Omental fat pad (tissue), 4 donors: ENCODE measurements around the gene PIGN. TPM values are rescaled to one million over a fixed set of nuclear protein-coding genes. Genes with fewer than 3 reads are reported as not detected.

Experiments used
- ATAC-seq: fragments of 150-250 bp; one replicate; pipeline ENCODE4 v1.9.1; 2016; ENCODE audit warnings: mild to moderate bottlenecking, moderate library complexity; ENCODE audit not compliant: low FRiP score
- DNase-seq: peaks from one replicate; pipeline ENCODE4 v3.0.0-alpha.2; 2019; ENCODE audit warnings: low spot score
- total RNA-seq, 4 donors: library from RNA; depleted of rRNA; stranded (reverse); fragments of >200 nt; gene quantifications; one replicate each; pipeline ENCODE4 v1.1.0, GENCODE V29; 2016
- TF ChIP-seq, protein P1 (sequence below), 3 donors: fragments of 450-650 bp; IDR thresholded peaks; one replicate each; pipeline ENCODE4 v1.5.1; 2016 to 2017; ENCODE audit warnings: antibody characterized with exemption in 3 of 3, mild to moderate bottlenecking in 3 of 3, moderate library complexity in 2 of 3

The PIGN gene
- total RNA-seq, 4 donors from 2014 or later: 19.7 to 31.8 (median 24.8) TPM

DNA sequence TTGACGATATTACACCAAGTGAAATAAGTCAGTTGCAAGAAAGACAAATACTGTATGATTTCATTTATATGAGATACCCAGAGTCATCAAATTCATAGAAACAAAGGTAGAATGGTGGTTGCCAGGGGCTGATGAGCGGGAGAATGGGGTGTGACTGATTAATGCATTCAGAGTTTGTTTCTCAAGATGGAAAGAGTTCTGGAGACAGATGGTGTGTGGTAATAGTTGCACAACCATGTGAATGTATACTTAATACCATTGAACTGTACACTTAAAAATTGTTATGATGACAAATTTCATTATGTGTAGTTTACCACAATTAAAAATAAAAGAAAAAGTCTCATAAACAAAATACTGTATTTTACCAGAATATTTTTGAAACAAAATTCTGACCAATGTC, 117.3 kb downstream of the PIGN start:
- TF ChIP-seq, protein P1, sequence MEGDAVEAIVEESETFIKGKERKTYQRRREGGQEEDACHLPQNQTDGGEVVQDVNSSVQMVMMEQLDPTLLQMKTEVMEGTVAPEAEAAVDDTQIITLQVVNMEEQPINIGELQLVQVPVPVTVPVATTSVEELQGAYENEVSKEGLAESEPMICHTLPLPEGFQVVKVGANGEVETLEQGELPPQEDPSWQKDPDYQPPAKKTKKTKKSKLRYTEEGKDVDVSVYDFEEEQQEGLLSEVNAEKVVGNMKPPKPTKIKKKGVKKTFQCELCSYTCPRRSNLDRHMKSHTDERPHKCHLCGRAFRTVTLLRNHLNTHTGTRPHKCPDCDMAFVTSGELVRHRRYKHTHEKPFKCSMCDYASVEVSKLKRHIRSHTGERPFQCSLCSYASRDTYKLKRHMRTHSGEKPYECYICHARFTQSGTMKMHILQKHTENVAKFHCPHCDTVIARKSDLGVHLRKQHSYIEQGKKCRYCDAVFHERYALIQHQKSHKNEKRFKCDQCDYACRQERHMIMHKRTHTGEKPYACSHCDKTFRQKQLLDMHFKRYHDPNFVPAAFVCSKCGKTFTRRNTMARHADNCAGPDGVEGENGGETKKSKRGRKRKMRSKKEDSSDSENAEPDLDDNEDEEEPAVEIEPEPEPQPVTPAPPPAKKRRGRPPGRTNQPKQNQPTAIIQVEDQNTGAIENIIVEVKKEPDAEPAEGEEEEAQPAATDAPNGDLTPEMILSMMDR (IDR thresholded peaks at IDR 0.05): no peak
- ATAC-seq (no peak), DNase-seq (no peak)

DNA sequence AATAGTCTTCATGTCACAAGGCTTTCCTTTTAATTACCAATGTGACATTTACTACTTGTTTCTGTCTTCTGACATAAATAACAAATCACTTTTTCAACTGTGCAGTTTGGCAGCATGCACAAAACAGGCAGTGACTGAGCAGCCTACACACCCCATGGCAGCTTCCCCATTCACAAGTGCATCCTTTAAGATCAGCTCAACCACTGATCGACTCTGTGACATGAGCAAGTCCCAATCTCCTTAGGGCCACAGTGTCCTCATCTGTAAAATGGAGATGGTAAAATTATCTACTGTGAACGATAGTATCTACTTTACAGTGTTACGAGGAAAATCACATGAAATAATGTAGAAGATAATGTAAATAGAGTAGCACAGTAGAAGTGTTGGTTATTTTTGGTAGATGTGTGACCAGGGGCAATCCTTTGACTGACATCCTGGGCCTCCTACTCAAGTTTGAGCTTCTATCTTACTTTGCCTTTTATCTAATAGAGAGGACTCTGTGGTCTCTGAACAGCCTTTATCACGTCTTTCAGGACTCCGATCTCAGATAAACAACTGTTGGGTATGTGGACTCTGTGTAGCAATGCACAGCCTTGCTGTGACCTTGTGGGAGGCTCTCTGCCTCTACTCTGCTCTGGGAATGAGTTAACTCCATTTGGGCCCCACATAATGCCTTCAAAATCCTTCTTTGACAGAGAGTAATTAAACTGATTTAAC, 120.6 kb downstream of the PIGN start:
- TF ChIP-seq, protein P1 (IDR thresholded peaks at IDR 0.05): no peak
- no peak for DNase-seq
- no peak for ATAC-seq

DNA sequence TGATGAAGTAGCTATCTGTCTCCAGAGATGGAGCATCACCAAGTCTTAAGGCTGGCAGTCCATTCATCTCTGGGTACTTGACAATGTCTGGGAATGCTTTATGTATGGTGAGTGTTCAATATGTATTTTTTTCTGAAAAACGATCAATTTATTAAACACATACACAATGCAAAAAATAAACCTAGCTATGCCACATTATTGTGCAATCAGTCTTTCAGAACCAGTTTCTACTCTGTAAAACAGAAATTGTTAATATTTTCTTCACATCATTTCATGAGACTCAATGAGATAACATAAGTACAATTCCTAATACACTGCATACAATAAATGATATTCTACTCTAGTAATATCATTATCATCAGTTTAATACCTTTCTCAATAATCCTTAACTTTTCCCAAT, 122.5 kb downstream of the PIGN start:
- ATAC-seq (no peak), DNase-seq (no peak)
- TF ChIP-seq, protein P1 (IDR thresholded peaks at IDR 0.05): no peak

DNA sequence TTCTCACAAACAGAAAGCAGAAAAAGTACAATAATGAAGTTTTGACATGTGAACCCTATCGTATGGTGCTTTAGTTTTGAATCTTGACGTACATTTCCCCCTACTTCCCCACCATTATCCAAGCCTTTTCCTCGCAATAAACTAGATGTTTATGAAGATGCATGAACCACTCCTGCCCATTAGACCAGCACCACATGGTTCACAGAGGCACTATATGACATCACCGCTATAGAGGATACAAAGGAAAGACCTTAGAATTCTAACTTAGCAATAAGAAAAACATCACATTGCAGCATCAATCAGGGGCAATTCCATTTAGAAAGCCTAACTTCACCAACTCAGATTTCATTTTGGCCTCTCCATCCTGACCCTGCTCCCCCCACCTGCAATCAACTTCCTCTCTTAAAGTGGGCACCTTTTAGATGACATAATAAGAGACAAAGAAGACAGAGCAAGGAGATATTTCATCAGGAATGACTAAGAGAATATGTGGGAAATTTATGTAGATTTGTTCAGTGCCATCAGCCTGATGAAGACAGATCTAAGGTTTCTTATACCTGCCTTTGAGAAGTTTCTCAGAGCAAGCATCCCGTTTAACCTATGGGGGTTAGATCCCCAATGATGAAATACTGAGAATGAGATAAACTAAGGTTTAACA, 124.9 kb downstream of the PIGN start:
- TF ChIP-seq, protein P1 (IDR thresholded peaks at IDR 0.05): no peak
- ATAC-seq: no peak
- DNase-seq: no peak

DNA sequence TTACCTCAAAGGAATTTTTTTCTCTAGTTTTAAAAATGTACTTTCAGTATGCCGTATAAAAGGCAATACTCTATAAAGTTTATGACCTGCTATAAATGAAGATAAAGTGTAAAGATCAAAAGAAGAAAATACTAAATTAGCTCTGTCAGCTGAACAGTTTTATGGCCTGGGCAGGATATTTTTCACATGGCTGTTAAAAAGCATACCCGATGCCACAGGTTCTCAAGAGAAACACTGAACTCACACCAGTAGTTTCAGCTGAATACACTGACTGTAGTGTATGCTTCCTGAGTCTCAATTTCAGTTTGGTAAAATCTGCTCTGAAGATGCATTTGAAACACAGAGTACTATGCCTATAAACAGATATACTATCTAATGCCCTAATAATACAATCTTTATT, 126.0 kb downstream of the PIGN start:
- TF ChIP-seq, protein P1 (IDR thresholded peaks at IDR 0.05): no peak
- DNase-seq: no peak
- no peak for ATAC-seq

DNA sequence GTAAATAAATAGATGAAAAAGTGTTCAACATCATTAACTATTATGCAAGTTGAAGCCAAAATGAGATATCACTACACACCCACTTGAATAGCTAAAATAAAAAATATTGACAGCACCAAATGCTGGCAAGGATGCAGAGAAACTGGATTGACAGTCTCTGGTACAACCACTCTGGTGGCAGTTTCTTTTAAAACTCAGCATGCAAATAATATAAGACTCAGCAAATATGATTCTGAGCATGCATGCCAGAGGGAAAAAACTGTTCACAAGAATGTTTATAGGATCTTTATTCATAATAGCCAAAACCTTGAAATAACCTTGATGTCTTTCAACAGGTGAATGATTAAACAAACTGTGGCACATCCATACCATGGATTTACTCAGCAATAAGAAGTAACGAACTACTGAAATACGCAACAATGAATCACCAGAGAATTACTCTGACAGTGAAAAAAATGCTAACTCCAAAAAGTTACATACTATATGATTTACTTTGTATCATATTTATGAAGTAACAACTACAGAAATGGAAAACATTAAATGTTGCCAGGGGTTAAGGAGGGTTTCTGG, 131.8 kb downstream of the PIGN start:
- TF ChIP-seq, protein P1 (IDR thresholded peaks at IDR 0.05): no peak
- ATAC-seq: no peak
- DNase-seq: no peak
